Mucosa of rectum (tissue), 2 donors: ENCODE measurements around the gene CYP21A2.
A peak's percentile ranks its signal among the peaks of the same experiment; 100 is the strongest.

Experiments used
- H3K27ac ChIP-seq, 2 donors: one replicate each; pipeline ENCODE4 v1.7.0; 2013; ENCODE audit warnings: inconsistent platforms in 2 of 2, low read depth in 2 of 2, low read length in 2 of 2
- H3K27me3 ChIP-seq, 2 donors: one replicate each; pipeline ENCODE4 v1.7.0; 2013; ENCODE audit warnings: low read length in 2 of 2; ENCODE audit not compliant: control insufficient read depth in 2 of 2, insufficient read depth in 2 of 2
- H3K36me3 ChIP-seq, 2 donors: one replicate each; pipeline ENCODE4 v1.7.0; 2013; ENCODE audit warnings: low read length in 2 of 2; ENCODE audit not compliant: control insufficient read depth in 2 of 2, insufficient read depth in 2 of 2
- H3K4me1 ChIP-seq, 2 donors: one replicate each; pipeline ENCODE4 v1.7.0; 2013; ENCODE audit warnings: low read length in 2 of 2, mild to moderate bottlenecking in 1 of 2; ENCODE audit not compliant: control insufficient read depth in 2 of 2, insufficient read depth in 2 of 2
- H3K4me3 ChIP-seq, 2 donors: one replicate each; pipeline ENCODE4 v1.7.0; 2013; ENCODE audit warnings: low read length in 2 of 2
- H3K9ac ChIP-seq, 2 donors: one replicate each; pipeline ENCODE4 v1.7.0; 2013; ENCODE audit warnings: low read length in 2 of 2, low read depth in 1 of 2, mild to moderate bottlenecking in 1 of 2
- H3K9me3 ChIP-seq, 2 donors: one replicate each; pipeline ENCODE4 v1.7.0; 2013; ENCODE audit warnings: low read length in 2 of 2; ENCODE audit not compliant: control insufficient read depth in 2 of 2
- donor health status: healthy.
- donor health status: Normal muscosa, but diverticular disease.

CYP21A2 gene

GRCh38 chr6:32082478-32082877 is 44.3 kb downstream of the CYP21A2 start:
- no peaks in the 10 kb centered on the region for H3K36me3 ChIP-seq
- H3K4me3 ChIP-seq = no peak overlapping the region
- peaks cover 0 to 7% of the 10 kb centered on the region in 2 donors for H3K27me3 ChIP-seq
- peak overlapping the region in 1 of 2 donors; percentile 35 for H3K27ac ChIP-seq
- H3K4me1 ChIP-seq = peaks cover 6 to 8% of the 10 kb centered on the region in 2 donors
- H3K9ac ChIP-seq = no peak overlapping the region
- no peaks in the 10 kb centered on the region for H3K9me3 ChIP-seq

DNA sequence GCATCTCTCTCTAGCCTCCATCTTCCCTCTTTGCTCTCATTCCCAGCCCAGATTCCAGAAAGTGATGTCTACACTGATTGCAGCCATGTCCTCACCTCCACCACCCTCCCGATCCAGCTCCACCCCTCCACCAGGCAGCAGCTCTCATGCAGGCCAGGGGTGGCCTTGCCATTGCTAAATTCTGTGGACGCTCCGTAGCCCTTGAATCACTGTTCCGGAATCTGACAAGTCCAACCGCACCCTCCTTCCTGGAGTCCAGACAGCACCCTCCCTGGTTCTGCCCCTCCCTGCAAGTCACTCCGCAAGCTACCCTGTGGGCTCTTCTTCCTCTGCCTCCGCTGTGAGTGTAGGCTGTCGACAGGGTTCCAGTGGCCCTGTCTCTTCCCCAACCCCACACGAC is 44.7 kb downstream of the CYP21A2 start:
- Histone ChIP-seq H3K27me3 (peaks cover 0 to 7% of the 10 kb centered on the region in 2 donors), H3K9ac (no peak overlapping the region), H3K4me3 (no peak overlapping the region), H3K4me1 (peaks cover 6 to 8% of the 10 kb centered on the region in 2 donors), H3K36me3 (no peaks in the 10 kb centered on the region), H3K27ac (no peak overlapping the region), H3K9me3 (no peaks in the 10 kb centered on the region)

DNA sequence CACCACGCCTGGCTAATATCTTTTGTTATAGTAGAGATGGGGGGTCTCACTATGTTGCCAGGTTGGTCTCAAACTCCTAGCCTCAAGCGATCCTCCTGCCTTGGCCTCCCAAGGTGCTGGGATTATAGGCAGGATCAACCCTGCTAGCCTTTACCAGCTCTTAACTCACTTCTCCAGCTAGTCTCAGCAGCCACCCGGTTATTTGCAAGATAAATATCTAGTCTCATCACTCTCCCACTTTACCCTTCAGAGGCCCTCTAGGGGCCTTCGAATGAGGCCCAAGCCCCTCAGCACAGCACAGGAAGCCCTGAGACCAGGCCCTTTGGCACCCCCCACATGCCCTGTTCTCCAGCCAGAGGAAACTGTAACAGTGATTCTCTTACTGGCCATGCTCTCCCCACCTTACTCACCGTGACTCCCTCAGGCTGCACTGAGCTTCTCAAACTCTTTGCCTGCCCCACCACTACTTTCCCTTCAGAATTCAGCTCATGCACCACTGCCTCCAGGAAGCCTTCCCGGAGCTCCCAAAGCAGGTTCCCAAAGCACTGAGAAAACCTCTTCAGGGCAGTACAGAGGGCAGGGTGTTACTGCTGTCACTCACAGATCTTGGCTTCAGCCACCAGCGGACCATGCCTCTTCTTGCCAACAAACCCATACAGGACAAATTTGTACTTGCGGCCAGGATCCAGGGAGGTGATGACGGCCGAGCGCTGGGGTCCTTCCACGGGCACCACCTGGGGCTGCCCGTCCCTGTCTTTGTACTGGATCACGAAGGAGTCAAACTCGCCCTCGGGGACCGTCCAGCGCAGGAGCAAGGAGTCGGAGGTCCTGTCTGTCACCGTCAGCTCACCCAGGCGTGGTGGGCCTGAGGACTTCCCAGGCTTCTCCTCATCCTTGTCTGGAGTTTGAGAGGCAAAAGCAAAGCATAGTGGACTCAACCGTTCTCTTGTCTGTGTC is 45.9 kb downstream of the CYP21A2 start:
- Histone ChIP-seq H3K4me3 (no peak overlapping the region), H3K9me3 (no peaks in the 10 kb centered on the region), H3K9ac (no peak overlapping the region), H3K27ac (no peak overlapping the region), H3K36me3 (no peaks in the 10 kb centered on the region), H3K27me3 (peaks cover 0 to 7% of the 10 kb centered on the region in 2 donors), H3K4me1 (peaks cover 6 to 8% of the 10 kb centered on the region in 2 donors)

GRCh38 chr6:32084780-32085179 is 46.6 kb downstream of the CYP21A2 start:
- Histone ChIP-seq H3K4me3 (no peak overlapping the region), H3K9me3 (no peaks in the 10 kb centered on the region), H3K4me1 (peaks cover 6 to 8% of the 10 kb centered on the region in 2 donors), H3K27ac (no peak overlapping the region), H3K9ac (no peak overlapping the region), H3K27me3 (peaks cover 0 to 7% of the 10 kb centered on the region in 2 donors), H3K36me3 (peaks cover 0 to 3% of the 10 kb centered on the region in 2 donors)

DNA sequence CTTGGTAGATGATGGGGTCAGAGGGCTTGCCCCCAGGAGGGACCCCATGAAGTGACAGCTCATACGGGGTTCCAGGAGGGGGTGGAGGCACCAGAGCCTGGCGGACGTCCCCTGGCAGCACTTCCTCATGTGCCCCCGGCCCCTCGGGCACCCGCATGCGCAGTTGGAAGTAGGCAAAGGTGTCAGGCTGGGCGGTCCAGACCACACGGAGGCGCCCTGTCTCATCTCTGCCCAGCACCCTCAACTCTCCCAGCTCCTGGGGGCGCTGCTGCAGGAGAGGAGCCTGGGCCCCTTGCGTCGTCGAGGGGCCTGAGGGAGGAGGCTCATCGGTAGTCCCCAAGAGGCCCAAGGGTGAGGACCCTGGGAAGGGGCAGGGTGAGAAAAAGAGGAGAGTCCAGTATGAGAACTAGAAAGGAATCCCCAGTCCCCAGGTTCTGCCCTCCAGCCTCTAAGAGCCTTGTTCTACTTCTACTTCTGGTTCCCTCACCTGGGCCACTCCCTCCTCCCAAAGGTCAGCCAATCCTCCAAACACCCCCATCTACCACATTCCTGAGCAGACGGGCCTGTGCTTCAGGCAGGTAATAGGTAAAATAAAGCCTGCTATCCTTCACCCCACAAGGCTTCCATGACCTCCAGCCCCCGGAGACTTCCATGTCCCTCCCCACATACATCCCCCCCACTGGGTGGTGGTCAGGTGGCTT is 47.7 kb downstream of the CYP21A2 start:
- Histone ChIP-seq H3K27ac (no peak overlapping the region), H3K9ac (no peak overlapping the region), H3K36me3 (peaks cover 0 to 3% of the 10 kb centered on the region in 2 donors), H3K27me3 (peaks cover 0 to 7% of the 10 kb centered on the region in 2 donors), H3K9me3 (no peaks in the 10 kb centered on the region), H3K4me1 (peaks cover 6 to 8% of the 10 kb centered on the region in 2 donors), H3K4me3 (no peak overlapping the region)

DNA sequence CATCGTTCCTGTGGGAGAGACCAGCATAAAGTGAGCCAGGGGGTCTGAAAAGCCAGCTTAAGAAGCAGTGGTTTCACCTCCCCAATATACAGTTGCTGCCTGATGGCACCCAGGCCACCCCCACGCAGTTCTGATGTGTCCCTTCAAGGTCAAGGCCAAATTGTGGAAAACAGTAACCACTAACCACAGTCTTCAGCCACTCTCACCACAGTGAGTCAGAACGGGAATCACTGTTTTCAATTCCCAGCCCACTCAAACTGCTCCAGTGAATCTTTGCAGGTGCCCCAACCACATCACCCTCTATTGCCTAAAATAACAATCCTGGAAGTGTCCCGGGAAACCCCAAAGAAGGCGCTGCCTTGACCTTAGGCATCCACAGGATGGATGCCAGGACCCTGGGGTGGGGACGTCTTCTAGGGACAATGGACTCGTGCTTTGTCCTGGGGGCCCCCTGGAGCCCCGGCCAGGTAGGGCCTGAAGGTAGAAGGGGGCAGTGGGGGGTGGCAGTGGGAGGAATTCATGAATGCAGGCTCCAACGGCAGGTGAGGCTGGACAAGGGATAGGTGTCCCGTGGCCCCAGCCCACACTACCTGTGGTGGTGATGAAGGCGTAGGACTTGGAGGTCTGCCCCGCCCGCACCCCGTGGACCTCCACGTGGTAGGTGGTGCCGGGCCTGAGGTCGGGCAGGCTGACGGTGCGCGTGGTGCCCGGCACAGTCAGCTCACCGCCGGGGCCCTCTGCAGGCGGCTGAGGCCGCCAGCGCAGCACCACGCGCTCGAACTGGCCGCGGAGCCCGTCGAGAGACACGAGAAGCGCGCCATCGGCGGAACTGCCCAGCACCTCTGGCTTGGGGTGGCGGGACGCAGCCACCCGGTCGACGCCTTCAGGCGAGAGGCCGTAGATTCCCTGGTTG is 48.7 kb downstream of the CYP21A2 start:
- Histone ChIP-seq H3K4me1 (peaks cover 3 to 6% of the 10 kb centered on the region in 2 donors), H3K27ac (peak overlapping the region in 1 of 2 donors; percentile 16), H3K4me3 (no peak overlapping the region), H3K9me3 (no peaks in the 10 kb centered on the region), H3K27me3 (peaks cover 0 to 7% of the 10 kb centered on the region in 2 donors), H3K9ac (no peak overlapping the region), H3K36me3 (peaks cover 0 to 3% of the 10 kb centered on the region in 2 donors)

GRCh38 chr6:32087574-32088486 is 49.6 kb downstream of the CYP21A2 start:
- no peak overlapping the region for H3K27ac ChIP-seq

DNA sequence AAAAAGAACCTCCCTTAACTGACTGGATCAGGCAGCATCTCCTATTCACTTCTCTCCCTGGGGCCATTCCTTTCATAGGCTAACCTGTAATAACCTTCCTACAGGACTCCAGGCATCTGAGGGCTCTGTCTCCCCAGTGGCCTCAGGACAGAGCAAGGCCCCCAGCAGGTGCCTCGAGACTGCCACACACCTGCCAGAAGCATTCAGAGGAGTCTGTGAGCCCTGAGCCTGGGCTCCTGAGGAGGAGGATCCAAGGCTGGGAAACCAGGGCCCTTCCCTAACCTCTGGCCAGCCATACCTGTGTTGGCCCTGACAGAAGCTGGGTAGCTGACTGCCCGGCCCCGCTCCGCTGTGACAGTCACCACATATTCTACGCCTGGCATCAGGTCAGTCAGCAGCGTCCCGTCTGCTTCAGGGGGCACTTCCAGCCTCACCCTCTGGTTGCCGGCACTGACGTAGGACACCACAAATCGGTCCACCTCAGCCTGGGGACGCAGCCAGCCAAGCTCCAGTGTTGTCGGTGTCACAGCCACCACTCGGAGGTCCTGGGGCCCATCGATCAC is 50.4 kb downstream of the CYP21A2 start:
- H3K4me1 ChIP-seq = peaks cover 6 to 7% of the 10 kb centered on the region in 2 donors
- H3K4me3 ChIP-seq = no peak overlapping the region
- H3K27me3 ChIP-seq = peaks cover 0 to 4% of the 10 kb centered on the region in 2 donors
- no peak overlapping the region for H3K9ac ChIP-seq
- peaks cover 0 to 3% of the 10 kb centered on the region in 2 donors for H3K36me3 ChIP-seq
- no peak overlapping the region for H3K27ac ChIP-seq
- no peaks in the 10 kb centered on the region for H3K9me3 ChIP-seq

More at GRCh38 chr6:32087574-32088486, 49.6 kb downstream of the CYP21A2 start:
- Histone ChIP-seq H3K4me3 (no peak overlapping the region), H3K9ac (no peak overlapping the region), H3K4me1 (peaks cover 6% of the 10 kb centered on the region in 2 donors), H3K27me3 (peaks cover 0 to 7% of the 10 kb centered on the region in 2 donors), H3K9me3 (no peaks in the 10 kb centered on the region), H3K36me3 (peaks cover 0 to 3% of the 10 kb centered on the region in 2 donors)
